Measurements from ENCODE around the gene CLSTN2.

GRCh38 chr3:140316466-140316865 lies 381.5 kb downstream of the CLSTN2 start:
- TF ChIP-seq ZNF473 (tag by site-specific recombination; IDR thresholded peaks at IDR 0.05), result no peak
- TF ChIP-seq SETDB1 (IDR thresholded peaks at IDR 0.05; ENCODE audit: insufficient read length, low read length), result no peak
- TF ChIP-seq ZNF704 (tag by site-specific recombination; IDR thresholded peaks at IDR 0.05), result no peak
- TF ChIP-seq ZNF175 (tag by site-specific recombination; IDR thresholded peaks at IDR 0.05), result no peak
- no peak for TF ChIP-seq CTCF (tag by site-specific recombination; IDR thresholded peaks at IDR 0.05)
- TF ChIP-seq KLF16 (tag by site-specific recombination; IDR thresholded peaks at IDR 0.05), result no peak
- no peak for TF ChIP-seq PRDM10 (tag by site-specific recombination; IDR thresholded peaks at IDR 0.05)
- TF ChIP-seq ZNF626 (tag by site-specific recombination; IDR thresholded peaks at IDR 0.05), result no peak
- TF ChIP-seq ZNF660 (tag by site-specific recombination; IDR thresholded peaks at IDR 0.05), result no peak
- TF ChIP-seq, protein P1, sequence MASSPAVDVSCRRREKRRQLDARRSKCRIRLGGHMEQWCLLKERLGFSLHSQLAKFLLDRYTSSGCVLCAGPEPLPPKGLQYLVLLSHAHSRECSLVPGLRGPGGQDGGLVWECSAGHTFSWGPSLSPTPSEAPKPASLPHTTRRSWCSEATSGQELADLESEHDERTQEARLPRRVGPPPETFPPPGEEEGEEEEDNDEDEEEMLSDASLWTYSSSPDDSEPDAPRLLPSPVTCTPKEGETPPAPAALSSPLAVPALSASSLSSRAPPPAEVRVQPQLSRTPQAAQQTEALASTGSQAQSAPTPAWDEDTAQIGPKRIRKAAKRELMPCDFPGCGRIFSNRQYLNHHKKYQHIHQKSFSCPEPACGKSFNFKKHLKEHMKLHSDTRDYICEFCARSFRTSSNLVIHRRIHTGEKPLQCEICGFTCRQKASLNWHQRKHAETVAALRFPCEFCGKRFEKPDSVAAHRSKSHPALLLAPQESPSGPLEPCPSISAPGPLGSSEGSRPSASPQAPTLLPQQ (tag by site-specific recombination; IDR thresholded peaks at IDR 0.05), result no peak
- TF ChIP-seq ZNF501 (tag by site-specific recombination; IDR thresholded peaks at IDR 0.05), result no peak

All from HEK293 (cell line).